Activated naive CD8-positive, alpha-beta T cell treated with anti-CD3 and anti-CD28 coated beads for 36 hours (primary cell): ENCODE results near the gene TMEM229B. TPM values are rescaled to one million over a fixed set of nuclear protein-coding genes. Genes with fewer than 3 reads are reported as not detected.

ENCODE experiments used
- DNase-seq: peaks from one replicate; pipeline ENCODE4 v3.0.0; 2021
- H3K27ac Mint-ChIP-seq: one replicate; pipeline ENCODE4 v1.8.0; 2022; ENCODE audit warnings: mild to moderate bottlenecking, moderate library complexity, mixed read lengths
- H3K27me3 Mint-ChIP-seq: one replicate; pipeline ENCODE4 v1.8.0; 2022; ENCODE audit warnings: mild to moderate bottlenecking, mixed read lengths
- H3K36me3 Mint-ChIP-seq: one replicate; pipeline ENCODE4 v1.8.0; 2021; ENCODE audit warnings: mild to moderate bottlenecking, mixed read lengths
- H3K4me1 Mint-ChIP-seq: one replicate; pipeline ENCODE4 v1.8.0; 2021; ENCODE audit warnings: mixed read lengths
- H3K4me3 Mint-ChIP-seq: one replicate; pipeline ENCODE4 v1.8.0; 2022; ENCODE audit warnings: mild to moderate bottlenecking, moderate library complexity, mixed read lengths
- H3K9me3 Mint-ChIP-seq: one replicate; pipeline ENCODE4 v1.8.0; 2022; ENCODE audit warnings: mixed read lengths
- total RNA-seq, 2 experiments: library from RNA; stranded (reverse); gene quantifications; one replicate each; pipeline ENCODE4 v1.2.3, GENCODE V29; 2021

TMEM229B gene
- total RNA-seq, 2 experiments from 2014 or later: 3.1 to 3.5 TPM

DNA sequence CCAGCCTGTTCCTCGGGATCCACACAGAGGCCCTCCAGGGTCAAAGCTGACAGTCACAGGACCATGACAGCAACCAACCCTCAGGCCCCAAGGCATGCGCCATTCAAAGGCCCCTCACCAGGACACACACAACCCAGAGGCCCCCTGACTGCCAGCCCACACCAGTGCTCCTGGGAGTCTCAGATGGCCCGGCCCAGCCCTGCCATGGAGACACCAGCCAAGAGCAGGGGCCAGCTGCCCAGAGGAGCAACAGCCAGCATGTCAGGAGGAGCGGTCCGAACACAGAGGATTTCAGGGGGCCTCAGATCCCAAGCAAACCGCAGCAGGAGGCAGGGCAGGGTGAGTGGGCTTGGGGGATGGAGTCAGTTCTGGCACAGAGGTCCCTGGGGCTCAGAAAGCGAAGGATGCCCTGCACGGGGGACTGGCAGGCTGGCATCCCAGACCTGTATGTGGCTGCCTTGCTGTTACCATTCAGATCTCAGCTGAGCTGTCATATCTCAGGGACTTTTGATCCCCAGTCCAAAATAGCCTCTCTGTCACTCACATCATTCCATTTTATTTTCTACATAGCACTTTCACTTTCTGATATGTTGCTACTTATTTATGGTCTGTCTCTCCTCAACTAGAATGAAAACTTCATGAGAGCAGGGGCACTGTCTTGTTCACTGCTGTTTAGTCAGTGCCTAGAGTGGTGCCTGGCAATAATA is 4.8 kb downstream of the TMEM229B start:
- H3K4me1 Mint-ChIP-seq: peaks cover 49% of the 10 kb centered on the region
- no peak overlapping the region for H3K4me3 Mint-ChIP-seq
- peaks cover 4% of the 10 kb centered on the region for H3K9me3 Mint-ChIP-seq
- DNase-seq: no peak
- H3K27ac Mint-ChIP-seq: no peak overlapping the region
- H3K27me3 Mint-ChIP-seq: no peaks in the 10 kb centered on the region
- peaks cover 17% of the 10 kb centered on the region for H3K36me3 Mint-ChIP-seq

DNA sequence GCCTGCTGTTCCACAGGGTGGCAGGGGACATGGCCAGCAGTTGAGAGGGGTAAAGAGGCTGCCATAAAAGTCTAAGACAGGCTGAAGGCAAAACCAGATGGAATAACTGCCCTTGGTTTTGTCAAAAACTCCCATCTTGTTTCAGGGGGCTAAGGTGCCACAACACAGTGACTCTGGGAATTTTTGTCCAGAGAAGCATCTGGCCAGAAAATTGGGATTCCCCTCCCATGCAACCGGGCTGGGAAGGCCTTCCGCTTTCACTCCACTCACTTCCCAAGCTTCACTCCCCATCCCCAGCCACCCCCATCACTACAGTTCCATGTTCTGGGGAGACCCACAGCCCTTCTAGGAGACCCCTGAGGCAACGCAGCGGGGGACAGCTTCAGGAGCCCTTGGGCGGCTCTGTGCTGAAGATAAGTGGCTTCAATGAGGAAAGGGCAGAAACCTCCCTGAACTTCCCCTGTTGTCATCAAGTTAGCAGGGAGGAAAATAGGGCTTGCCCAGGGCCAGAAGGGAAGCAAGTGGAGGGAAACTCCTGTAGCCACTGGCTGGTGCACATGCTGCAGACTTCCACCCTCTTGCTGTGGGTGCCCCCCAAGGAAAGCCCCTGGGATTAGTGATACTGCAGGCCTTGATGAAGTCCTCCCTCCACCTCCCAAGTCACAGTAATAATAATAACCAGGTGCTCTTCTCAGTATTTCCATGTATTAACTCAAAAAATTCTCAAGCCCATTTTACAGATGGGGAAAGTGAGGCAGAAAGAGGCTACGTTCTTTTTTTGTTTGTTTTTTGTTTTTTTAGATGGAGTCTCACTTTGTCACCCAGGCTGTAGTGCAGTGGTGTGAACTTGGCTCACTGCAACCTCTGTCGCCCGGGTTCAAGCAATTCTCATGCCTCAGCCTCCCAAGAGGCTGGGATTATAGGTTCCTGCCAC is 6.0 kb downstream of the TMEM229B start:
- Mint-ChIP-seq H3K36me3 (peaks cover 18% of the 10 kb centered on the region), H3K9me3 (peaks cover 4% of the 10 kb centered on the region), H3K4me3 (no peak overlapping the region), H3K27me3 (no peaks in the 10 kb centered on the region), H3K27ac (no peak overlapping the region), H3K4me1 (peaks cover 36% of the 10 kb centered on the region)
- DNase-seq: no peak

DNA sequence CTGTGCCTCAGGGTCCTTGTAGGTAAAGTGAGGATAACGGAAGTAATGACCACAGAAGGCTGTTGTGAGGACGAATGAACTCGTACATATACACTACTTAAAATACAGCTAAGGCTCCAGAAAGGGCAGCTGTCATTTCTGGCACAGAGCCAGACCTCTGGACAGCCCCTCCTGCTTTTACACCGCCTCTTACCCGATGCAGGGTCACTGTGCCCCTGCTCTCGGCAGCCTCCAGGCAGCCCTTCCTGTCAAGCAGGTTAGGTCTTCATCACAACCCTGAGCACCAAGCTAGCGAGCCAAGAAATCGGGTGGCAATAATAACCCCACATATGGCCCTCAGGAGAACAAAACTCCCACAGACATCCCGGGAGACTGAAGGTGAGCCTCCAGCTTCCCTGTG is 8.5 kb downstream of the TMEM229B start:
- H3K27ac Mint-ChIP-seq: no peak overlapping the region

DNA sequence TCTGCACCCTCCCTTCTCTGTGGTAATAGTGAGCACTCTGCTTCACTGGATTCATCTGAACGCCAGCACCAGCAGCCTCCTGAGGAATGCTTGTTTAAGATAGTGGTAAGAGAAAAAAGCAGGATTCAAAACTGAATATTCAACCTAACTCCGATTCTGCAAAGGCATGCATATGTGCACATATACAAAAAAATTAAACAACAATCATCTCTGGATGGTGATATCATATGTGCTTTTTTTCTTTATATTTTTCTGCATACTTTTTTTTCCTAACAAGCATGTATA is 9.8 kb downstream of the TMEM229B start:
- Mint-ChIP-seq H3K36me3 (peaks cover 5% of the 10 kb centered on the region), H3K27ac (no peak overlapping the region), H3K4me3 (no peak overlapping the region), H3K27me3 (no peaks in the 10 kb centered on the region), H3K4me1 (peaks cover 18% of the 10 kb centered on the region), H3K9me3 (no peaks in the 10 kb centered on the region)
- DNase-seq: no peak

More for the DNA sequence above, 8.5 kb downstream of the TMEM229B start:
- H3K27me3 Mint-ChIP-seq: no peaks in the 10 kb centered on the region
- H3K36me3 Mint-ChIP-seq: peaks cover 5% of the 10 kb centered on the region
- H3K4me1 Mint-ChIP-seq: peaks cover 23% of the 10 kb centered on the region
- DNase-seq: no peak
- H3K4me3 Mint-ChIP-seq: no peak overlapping the region
- no peaks in the 10 kb centered on the region for H3K9me3 Mint-ChIP-seq

DNA sequence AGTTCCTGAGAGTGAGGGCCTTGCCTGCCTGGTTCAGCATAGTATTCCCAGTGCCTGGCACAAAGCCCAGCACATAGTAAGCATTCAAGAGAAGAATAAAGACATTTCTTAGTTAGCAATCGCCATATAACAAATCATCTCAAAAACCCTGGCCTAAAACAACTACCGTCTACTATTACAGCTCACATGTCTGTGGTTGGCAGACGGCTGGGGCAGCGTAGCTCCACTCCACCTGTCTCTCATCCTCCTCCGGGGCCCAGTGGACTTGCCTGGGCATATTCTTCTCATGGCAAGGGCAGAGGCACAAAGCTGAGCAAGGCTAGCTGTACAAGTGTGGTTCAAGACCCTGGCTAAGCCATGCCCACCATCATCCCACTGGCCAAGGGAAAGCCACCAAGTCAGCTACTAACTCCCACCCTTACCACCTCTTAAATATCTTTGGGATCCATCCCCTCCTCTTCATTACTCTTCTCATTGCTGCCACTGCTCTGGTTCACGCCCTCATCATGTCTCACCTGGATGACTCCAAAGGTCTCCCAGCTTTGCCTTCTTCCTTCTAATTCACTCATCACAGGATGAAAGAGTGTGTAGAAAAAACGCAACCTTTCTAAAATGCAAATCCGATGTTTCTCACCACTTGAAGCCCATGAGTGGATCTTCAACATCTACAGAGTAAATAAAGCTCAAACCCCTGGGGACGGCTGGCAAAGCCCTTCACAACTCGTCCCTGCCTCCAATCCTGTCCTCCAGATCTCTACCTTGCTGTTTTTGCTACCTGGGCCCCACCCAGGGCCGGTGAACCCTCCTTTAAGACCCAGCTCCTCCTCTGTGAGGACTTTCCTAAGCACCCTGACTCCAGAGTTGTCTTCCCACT is 10.4 kb downstream of the TMEM229B start:
- H3K36me3 Mint-ChIP-seq: peaks cover 5% of the 10 kb centered on the region
- DNase-seq: no peak
- no peaks in the 10 kb centered on the region for H3K27me3 Mint-ChIP-seq
- H3K9me3 Mint-ChIP-seq: no peaks in the 10 kb centered on the region
- H3K4me1 Mint-ChIP-seq: peaks cover 14% of the 10 kb centered on the region
- no peak overlapping the region for H3K4me3 Mint-ChIP-seq
- H3K27ac Mint-ChIP-seq: peak overlapping the region; percentile 18

DNA sequence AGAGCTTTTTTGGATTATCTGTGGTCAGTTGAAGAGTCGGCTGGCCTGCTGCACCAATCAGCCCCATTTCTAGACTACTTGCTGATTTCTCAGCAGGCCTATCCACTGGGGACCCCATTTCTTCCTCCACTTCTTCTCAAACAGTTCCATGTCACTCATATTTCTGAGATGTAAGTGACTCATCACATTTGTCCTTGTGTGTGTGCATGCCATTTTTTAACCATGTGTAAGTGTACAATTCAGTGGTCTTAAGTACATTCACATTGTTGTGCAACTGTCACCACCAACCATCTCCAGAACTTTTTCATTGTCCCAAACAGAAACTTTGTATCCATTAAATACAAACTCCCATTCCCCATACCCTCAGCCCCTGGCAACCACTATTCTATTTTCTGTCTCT is 14.2 kb downstream of the TMEM229B start:
- no peak overlapping the region for H3K4me3 Mint-ChIP-seq
- peaks cover 8% of the 10 kb centered on the region for H3K4me1 Mint-ChIP-seq
- H3K9me3 Mint-ChIP-seq: no peaks in the 10 kb centered on the region
- peaks cover 5% of the 10 kb centered on the region for H3K36me3 Mint-ChIP-seq
- no peaks in the 10 kb centered on the region for H3K27me3 Mint-ChIP-seq
- no peak overlapping the region for H3K27ac Mint-ChIP-seq
- no peak for DNase-seq

DNA sequence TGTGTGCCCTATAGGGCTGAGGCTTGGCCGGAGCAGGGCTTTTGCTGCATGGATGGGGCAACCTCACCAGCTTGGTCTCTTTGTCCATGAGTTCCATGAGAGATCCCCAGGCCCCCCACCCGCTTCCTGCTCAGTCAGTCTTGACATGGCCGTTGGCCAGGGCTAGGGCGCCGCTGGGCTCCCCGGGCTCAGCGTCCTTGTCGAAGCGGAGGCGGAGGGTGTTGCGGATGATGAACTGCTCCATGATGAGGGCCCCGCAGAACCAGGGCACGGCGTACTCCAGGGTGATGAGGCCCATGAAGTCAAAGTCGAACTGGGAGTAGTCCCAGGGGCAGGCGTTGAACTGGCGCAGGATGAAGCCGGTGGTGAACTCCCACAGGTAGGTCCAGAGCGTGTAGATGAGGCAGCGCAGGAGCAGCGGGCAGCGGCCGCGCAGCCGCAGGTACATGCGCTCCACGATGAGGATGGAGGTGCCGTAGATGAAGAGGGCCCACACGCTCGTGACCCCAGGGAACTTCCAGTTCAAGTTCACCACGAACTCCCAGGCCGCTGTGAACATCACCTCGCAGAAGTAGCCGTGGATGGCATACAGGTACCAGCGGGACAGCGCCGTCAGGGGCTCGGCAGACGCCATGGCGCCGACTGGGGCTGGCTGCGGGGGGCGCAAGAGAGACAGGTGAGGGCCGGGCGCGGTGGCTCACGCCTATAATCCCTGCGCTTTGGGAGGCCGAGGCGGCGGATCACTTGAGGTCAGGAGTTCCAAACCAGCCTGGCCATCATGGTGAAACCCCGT is 15.0 kb downstream of the TMEM229B start:
- Mint-ChIP-seq H3K36me3 (peaks cover 5% of the 10 kb centered on the region), H3K9me3 (no peaks in the 10 kb centered on the region), H3K4me1 (peaks cover 8% of the 10 kb centered on the region), H3K27me3 (no peaks in the 10 kb centered on the region), H3K27ac (no peak overlapping the region), H3K4me3 (no peak overlapping the region)
- no peak for DNase-seq

DNA sequence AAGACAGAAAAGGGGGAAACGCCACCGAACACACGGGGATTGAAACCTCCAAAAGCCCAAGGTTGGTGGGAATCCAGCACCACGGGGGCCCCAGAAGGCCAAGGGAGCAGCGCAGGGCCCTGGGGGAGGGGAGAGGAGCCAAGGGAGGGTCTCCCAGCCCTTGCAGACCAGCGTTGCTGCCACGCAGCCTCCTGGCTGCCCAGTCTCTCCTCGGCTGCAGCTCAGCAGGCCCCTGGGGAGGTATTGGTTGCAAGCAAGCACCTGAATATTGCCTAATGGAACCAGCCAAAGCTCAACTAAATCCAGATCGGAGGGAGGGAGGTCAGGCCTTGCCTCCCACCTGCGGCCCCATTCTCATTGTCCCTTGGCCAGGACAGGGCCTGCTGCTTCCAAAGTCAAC is 15.8 kb downstream of the TMEM229B start:
- H3K9me3 Mint-ChIP-seq: no peaks in the 10 kb centered on the region
- DNase-seq: no peak
- no peak overlapping the region for H3K27ac Mint-ChIP-seq
- peaks cover 2% of the 10 kb centered on the region for H3K36me3 Mint-ChIP-seq
- H3K4me3 Mint-ChIP-seq: no peak overlapping the region
- peaks cover 11% of the 10 kb centered on the region for H3K4me1 Mint-ChIP-seq
- H3K27me3 Mint-ChIP-seq: no peaks in the 10 kb centered on the region

DNA sequence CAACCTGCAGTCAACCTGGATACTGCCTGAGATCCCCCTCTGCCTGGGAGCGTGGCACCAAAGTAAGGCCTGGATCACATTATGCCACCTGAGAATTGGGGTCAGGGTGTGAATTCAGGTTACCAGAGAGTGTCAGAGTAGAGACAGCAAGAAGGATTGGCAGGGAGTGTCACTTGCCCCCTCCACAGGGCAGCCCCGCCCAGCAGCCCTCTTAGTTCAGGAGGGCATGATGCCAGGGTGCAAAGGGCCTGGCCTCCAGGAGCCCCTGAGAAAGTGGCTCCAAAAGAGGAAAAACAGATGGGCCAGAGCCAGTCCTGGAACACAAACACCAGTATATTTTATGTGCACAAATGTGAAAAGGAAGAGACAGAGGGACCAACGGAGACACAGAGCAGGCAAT is 18.6 kb downstream of the TMEM229B start:
- H3K36me3 Mint-ChIP-seq: no peaks in the 10 kb centered on the region
- H3K4me1 Mint-ChIP-seq: peaks cover 13% of the 10 kb centered on the region
- H3K27me3 Mint-ChIP-seq: no peaks in the 10 kb centered on the region
- no peak overlapping the region for H3K27ac Mint-ChIP-seq
- H3K4me3 Mint-ChIP-seq: no peak overlapping the region
- H3K9me3 Mint-ChIP-seq: no peaks in the 10 kb centered on the region
- DNase-seq: no peak

DNA sequence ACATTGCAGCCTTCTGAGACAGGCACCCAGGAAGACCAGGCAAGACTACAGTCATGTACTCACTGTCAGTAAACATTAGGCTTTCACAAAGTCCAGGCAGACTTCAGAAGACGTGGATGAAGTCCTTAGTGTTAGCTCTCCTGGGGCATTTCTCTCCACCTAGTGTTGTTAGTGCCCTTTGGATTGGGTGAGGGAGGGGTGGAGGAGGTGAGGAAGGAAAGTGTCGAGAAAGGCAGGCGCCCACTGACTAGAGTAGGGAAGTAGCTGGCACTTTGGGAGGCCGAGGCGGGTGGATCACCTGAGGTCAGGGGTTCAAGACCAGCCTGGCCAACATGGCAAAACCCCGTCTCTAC is 20.2 kb downstream of the TMEM229B start:
- H3K36me3 Mint-ChIP-seq: no peaks in the 10 kb centered on the region
- peaks cover 25% of the 10 kb centered on the region for H3K4me1 Mint-ChIP-seq
- H3K4me3 Mint-ChIP-seq: no peak overlapping the region
- no peak for DNase-seq
- H3K27ac Mint-ChIP-seq: no peak overlapping the region
- no peaks in the 10 kb centered on the region for H3K9me3 Mint-ChIP-seq
- H3K27me3 Mint-ChIP-seq: no peaks in the 10 kb centered on the region

DNA sequence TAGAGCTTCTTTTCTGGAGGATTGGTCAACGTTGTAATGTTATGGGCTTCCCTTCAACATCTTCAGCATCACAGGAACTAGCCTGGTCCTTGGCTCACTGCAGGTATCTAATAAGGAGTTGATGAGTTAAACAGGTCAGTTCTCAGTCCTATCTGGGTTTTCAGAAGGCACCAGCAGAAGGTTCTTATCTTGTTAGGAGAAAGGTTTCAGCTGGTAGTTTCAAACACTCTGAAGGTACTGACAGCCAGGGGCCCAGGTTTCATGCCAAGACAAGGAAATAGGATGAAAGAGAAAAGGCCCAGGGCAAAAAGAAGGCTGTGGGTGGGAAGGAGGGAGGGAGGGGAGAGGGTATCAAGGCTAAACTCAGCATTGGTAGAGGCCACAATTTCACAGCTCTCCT is 21.4 kb downstream of the TMEM229B start:
- DNase-seq: no peak
- no peaks in the 10 kb centered on the region for H3K36me3 Mint-ChIP-seq
- H3K9me3 Mint-ChIP-seq: no peaks in the 10 kb centered on the region
- H3K4me3 Mint-ChIP-seq: no peak overlapping the region
- peaks cover 25% of the 10 kb centered on the region for H3K4me1 Mint-ChIP-seq
- H3K27ac Mint-ChIP-seq: no peak overlapping the region
- no peaks in the 10 kb centered on the region for H3K27me3 Mint-ChIP-seq

DNA sequence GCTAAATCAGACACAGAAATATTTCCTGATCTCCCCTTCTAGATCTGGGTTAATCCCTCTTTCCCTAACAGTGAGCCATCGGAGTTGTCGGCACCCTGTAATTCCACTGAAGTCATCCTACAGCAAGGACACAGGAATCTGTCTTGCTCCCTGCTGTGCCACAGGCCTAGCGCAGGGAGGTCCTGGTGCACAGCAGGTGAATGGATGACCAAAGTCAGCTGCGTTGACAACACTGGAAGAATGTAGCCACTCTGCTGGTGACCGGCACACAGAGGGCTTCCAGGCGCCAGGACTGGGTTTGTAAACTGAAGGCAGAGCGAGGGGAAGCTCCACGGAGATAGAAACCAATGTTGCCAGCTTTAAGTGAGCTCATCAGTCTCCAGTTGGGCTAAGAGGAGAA is 23.6 kb downstream of the TMEM229B start:
- H3K4me1 Mint-ChIP-seq: peaks cover 25% of the 10 kb centered on the region
- no peak overlapping the region for H3K27ac Mint-ChIP-seq
- H3K4me3 Mint-ChIP-seq: no peak overlapping the region
- no peaks in the 10 kb centered on the region for H3K9me3 Mint-ChIP-seq
- no peaks in the 10 kb centered on the region for H3K36me3 Mint-ChIP-seq
- no peaks in the 10 kb centered on the region for H3K27me3 Mint-ChIP-seq
- DNase-seq: no peak

DNA sequence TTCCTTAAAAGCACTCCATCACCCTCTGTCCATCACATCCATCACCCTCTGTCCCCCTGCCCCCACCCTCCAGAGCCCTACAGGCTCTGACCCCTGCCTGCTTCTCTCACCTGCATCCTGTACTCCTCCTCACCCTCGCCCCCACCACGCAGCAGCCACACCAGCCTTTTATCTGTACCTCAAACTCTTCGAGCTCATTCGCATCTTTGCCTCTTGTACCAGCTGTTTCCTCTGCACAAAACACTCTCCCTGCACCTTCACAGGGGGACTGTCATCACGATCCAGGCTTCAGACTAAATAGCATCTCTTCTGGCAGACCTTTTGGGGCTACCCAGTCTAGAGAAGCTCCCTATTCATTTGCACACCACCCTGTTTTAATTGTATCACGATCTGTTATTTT is 24.1 kb downstream of the TMEM229B start:
- DNase-seq: no peak
- H3K27me3 Mint-ChIP-seq: no peaks in the 10 kb centered on the region
- H3K4me3 Mint-ChIP-seq: no peak overlapping the region
- no peak overlapping the region for H3K27ac Mint-ChIP-seq
- H3K4me1 Mint-ChIP-seq: peaks cover 25% of the 10 kb centered on the region
- no peaks in the 10 kb centered on the region for H3K9me3 Mint-ChIP-seq
- no peaks in the 10 kb centered on the region for H3K36me3 Mint-ChIP-seq

DNA sequence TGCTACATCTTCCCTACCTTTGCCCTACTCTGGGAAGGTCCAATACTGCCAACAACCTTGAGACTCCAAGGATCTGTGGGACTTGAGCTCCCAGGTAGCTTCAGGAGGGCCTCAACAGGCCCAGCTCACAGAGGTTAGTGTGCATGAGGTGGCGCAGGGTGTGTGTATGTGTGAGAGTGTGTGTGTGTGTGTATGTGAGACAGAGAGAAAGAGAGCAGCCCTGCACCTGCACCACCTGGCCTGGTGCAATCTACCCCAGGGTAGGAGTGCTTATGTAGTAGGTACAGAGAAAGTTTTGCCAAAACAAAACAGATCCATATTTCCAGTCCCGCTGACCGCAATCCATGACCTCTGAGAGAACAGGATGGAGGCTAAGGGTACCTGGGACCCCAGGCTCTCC is 24.6 kb downstream of the TMEM229B start:
- Mint-ChIP-seq H3K27me3 (no peaks in the 10 kb centered on the region), H3K4me3 (no peak overlapping the region), H3K27ac (no peak overlapping the region), H3K9me3 (no peaks in the 10 kb centered on the region), H3K4me1 (peaks cover 25% of the 10 kb centered on the region), H3K36me3 (no peaks in the 10 kb centered on the region)
- no peak for DNase-seq
